ENCODE results near the gene RXFP4.
A peak's percentile ranks its signal among the peaks of the same experiment; 100 is the strongest.
"Not testable (repeated sequence)": the region's sequence is repeated elsewhere in the genome, so short reads cannot be mapped to it uniquely, and the experiment has no call there.

Gene RXFP4

DNA sequence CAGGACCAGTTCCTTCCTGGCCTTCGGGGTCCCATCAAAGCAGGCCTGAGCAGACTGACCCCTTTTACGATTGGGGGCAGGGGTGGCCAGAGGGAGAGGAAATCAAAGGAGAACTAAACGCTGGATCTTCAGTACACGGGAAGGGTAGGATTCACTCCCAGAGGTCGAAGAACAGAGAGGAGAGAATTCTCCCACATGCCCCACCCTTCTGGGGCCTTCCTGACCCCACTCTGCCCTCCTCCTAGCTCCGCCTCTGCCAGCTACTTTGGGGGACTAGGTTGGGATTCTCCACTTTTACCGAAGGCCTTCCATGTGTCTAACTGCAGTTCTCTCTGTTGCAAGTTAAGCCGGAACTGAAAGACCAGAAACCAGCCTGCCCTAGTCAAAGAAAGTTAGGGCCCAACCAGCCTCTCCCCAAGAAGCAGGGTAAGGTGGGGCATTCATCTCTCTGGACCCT, 37.6 kb downstream of the RXFP4 start:
- no peak for DNase-seq (ENCODE audit: low spot score)

GRCh38 chr1:155979597-155980343, 38.3 kb downstream of the RXFP4 start:
- peak; percentile 21 for DNase-seq (ENCODE audit: low spot score)

- DNase-seq (ENCODE audit: low spot score): peak; percentile 68
These were observed 40.0 kb downstream of the RXFP4 start for GRCh38 chr1:155981266-155982088.

DNA sequence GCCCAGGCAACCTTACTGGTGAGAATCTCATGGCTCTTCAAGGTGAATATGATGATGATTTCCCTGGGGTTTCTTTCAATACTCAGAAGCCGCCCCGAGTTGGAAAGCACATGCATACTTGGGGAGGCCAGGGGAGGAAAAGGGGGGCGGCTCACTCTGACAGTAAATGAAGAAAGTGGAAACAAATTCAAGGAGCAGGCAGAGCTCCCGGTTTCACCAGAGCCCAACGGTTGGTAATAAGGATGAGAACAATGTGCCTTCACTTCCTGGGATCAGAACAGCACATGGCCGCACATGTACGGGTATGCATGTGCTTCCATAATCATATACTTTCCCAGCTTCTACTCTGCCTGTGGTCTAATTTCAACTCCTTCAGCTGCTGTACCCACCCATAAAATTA, 40.7 kb downstream of the RXFP4 start:
- no peak for DNase-seq (ENCODE audit: low spot score)

DNA sequence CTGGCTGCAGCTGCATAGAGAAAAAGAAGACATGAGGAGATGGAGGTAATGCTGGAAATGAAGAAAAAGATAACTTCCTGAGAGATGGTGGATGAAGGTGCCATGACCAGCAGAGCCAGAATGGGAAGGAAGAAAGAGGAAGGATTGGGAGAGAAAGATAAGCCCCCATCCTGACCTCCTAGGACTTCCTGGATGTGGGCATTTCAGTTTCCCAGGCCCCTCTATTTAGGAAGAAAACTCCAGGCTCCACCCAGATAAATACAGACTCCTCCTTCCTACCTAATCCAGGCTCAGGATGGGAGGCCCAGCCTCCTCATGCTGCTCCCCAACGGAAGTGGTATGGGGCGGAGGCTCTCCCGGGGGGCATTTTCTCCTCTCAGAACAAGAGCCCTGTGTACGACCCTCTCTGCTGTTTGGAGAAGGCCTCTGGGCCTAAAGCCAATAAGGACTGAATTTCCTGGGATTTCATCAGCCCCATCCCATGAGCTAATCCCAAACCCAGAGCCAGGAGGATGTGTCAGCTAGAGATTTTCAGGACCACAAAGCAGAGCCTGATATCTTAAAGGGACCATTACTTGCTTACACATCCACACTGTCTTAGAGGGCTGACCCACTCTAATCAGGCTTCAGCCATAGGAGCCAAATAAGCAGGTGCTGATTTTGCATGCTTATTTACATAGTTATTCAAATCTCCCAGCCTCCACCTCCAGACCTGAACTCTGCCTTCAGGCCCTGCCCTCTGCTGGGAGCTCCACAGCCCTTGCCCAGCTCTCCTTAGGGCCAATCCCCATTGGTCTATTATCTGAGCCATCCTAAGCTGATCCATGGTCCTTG, 42.0 kb downstream of the RXFP4 start:
- DNase-seq (ENCODE audit: low spot score): peak; percentile 73

DNA sequence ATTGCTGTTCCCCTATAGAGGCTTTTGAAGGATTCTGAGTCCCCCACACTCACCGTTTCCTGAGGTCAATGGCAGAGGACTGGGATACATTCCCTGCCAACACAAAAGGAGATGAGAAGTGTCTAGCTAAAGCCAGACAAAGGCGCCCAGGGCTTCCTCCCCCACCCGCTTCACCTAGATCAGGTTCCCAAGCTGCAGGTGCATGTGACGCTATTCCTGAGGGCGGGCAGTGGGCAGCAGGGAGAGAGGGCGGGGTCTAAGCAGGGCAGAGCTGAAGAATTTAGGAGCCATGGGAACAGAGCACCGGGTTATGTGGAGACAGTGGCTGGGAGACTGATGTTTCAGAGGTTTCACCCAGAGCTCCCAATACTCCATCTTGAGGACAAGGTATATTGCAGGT, 42.9 kb downstream of the RXFP4 start:
- no peak for DNase-seq (ENCODE audit: low spot score)

DNA sequence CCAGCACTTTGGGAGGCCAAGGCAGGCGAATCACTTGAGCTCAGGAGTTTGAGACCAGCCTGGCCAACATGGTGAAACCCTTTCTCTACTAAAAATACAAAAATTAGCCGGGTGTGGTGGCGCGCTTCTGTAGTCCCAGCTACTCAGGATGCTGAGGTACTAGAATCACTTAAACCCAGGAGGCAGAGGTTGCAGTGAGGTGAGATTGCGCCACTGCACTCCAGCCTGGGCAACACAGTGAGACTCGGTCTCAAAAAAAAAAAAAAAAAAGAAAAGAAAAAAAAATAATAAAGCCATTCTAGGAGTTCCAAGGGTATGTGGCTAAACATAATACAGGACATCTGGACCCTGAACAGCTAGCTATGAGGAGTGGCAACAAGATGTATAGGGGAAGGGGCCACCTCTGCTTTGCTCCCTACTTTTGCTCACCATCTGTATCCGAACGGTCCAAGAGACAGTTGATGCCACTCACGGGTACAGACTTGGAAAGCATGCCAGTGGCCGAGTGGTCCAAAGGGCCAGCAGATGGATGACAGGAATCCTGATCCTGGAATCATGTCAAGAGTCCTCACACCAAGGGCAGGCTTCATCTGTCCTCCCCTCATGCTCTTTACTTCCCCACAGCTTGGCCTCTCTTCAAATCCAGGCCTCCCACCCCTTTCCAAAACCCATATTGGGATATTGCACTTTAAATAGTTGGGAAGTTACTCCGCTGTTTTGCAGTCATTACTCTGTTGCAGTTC, 43.6 kb downstream of the RXFP4 start:
- not testable (repeated sequence) for DNase-seq (ENCODE audit: low spot score)

DNA sequence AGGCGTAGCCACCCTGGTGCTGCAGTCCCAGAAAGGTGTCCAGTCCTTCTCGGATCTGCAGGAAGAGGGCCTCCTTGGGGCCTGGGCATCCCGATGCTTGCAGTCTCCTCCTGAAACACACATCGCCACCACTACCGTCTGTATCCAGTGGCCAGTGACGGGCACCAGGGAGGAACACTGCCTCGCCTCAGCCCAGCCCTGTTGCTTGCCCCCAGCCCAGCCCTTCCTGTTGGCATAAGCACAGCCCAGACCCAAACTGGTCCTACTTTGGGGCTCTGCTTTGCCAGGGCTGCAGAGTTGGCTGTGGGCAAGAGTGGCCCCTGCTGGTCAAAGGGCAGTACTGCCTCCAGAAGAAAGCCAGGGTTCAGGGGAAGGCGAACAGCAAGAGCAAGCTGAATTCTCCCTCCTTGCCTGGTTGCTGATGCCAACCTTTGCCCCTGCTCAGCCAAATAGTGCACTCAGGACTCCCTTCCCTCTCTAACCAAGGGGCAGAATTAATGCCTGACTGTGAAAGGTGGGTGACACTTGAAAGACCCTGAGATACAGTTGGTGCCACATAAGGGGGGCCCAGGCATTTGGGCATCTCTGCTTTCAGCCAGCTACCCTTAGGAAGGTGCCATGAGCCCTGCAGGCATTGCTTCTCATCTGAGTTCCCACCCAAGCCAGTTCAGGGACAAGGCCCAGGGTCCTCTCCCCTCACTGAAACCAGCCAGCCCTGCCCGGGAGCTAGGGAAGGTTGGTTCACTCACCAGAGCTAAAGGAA, 48.0 kb downstream of the RXFP4 start:
- DNase-seq (ENCODE audit: low spot score): peak; percentile 71

DNA sequence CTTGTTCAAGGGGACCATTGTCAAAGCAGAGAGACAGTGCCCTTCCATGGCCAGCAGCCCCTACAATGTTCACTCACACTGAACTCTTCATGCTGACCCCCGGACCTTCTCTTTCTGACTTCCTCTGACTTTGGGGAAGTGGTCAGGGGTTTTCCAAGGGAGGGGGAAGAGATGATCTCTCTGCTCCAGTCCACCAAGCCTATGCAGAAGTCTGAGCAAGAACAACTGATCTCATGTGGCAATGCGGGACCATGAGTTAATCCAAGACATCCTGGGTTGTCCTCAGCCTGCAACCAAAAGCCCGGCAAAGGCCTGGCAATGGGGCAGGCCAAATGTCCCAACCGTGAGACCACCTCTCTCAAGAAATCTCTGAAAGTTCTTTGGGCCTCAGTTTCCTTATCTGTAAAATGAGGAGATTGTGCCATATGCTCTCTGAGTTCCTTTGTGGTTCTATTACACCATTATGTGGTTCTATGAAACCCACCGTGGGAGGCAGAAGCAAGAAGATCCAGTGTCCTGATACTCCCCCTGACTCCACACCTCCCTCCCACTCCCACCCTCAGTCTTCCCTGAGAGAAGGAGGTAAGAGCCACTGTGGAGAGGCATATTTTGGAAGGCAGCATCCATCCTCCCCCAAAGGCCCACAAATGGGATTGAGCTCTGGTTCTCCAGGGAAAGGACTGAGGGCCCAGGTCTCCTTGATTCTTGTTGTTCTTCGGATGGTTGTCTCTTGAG, 48.7 kb downstream of the RXFP4 start:
- no peak for DNase-seq (ENCODE audit: low spot score)

All from kidney tubule cell (primary cell).